Measurements from ENCODE around the gene PRKAG1.

PRKAG1 gene

DNA sequence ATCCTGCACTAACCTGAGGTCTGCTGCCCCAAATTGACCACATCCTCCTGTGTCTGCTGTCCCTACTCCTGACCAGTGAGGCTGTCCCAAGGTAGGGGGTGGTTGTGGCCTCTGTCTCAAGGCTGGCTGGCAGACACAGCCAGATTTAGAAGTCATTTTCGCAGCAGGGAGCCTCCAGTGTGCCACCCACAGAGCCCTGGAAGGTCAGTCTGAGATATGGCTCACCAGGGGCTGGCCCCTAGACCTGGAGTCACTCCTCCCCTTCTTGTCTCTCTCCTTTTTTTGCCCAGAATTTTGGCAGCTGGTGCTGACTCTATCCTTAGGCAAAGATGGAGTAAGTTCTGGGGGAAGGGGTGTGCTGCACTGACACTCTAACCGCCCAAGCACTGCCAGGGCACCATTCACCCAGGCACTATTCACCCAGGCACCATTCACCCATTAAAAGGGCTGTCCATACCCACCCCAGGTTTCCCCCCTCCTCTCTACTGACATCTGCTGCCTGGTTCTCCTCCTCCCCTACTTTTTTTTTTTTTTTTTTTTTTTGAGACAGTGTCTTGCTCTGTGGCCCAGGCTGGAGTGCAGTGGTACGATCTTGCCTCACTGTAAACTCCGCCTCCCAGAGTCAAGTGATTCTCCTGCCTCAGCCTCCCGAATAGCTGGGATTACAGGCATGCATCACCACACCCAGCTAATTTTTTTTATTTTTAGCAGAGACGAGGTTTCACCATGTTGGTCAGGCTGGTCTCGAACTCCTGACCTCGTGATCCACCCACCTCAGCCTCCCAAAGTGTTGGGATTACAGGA, 27.1 kb downstream of the PRKAG1 start:
- no peak overlapping the region for H3K27ac Mint-ChIP-seq
- no peaks in the 10 kb centered on the region for H3K36me3 Mint-ChIP-seq (ENCODE audit: low read depth)
- no peak overlapping the region for H3K4me3 Mint-ChIP-seq
- H3K27me3 Mint-ChIP-seq (ENCODE audit: low read depth) = peaks cover 86% of the 10 kb centered on the region
- no peaks in the 10 kb centered on the region for H3K9me3 Mint-ChIP-seq
- H3K4me1 Mint-ChIP-seq = peaks cover 6% of the 10 kb centered on the region
- TF ChIP-seq, protein P1, sequence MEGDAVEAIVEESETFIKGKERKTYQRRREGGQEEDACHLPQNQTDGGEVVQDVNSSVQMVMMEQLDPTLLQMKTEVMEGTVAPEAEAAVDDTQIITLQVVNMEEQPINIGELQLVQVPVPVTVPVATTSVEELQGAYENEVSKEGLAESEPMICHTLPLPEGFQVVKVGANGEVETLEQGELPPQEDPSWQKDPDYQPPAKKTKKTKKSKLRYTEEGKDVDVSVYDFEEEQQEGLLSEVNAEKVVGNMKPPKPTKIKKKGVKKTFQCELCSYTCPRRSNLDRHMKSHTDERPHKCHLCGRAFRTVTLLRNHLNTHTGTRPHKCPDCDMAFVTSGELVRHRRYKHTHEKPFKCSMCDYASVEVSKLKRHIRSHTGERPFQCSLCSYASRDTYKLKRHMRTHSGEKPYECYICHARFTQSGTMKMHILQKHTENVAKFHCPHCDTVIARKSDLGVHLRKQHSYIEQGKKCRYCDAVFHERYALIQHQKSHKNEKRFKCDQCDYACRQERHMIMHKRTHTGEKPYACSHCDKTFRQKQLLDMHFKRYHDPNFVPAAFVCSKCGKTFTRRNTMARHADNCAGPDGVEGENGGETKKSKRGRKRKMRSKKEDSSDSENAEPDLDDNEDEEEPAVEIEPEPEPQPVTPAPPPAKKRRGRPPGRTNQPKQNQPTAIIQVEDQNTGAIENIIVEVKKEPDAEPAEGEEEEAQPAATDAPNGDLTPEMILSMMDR (IDR thresholded peaks at IDR 0.05; ENCODE audit: unreplicated experiment in 3 of 3) = no peak

DNA sequence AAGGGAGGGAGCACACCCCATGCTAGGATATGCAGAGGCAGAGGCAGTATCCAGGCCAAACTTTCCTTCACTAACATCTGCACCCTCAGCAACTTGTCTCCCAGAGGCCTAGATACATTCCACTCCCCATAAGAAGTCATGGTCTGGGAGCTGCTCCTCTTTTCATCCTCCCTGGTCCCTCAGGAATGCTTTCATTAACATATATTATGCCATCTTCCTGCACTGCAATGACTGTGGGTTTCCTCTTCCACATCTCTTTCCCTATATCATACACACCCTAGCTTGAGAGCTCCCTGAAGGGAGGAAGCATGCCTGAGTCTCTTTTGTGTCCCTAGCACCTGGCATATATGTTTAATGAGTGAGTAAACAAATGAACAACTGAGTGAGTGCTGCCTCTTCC, 28.0 kb downstream of the PRKAG1 start:
- no peak overlapping the region for H3K27ac Mint-ChIP-seq
- H3K4me1 Mint-ChIP-seq = peaks cover 10% of the 10 kb centered on the region

DNA sequence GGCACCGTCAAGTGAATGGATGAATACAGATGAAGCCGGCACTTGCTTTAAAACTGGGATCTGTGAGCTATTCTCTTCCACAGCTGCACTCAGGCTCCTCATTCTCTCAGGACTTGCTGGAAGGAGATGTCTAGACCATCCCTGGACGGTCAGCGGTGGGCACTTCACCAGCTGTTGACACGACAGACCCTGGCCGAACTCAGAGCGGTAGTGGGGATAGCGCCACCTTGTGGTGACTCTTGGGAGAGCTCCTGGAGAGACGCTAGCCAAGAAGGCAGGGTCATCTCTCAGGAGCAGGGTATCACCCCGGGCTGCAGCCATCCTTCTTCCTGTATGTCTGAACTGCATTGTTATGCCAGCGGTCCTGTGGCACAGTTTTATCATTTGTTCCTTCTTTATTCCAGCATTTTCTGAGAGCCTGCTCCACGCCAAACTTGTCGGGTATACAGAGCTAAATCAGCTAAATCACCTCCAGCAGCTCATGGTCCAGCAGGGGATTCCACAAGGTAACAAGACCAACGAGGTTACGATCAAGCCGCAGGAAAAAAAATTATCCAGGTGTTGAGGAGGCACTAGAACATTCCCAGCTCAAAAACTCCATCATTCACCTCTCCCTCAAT, 30.4 kb downstream of the PRKAG1 start:
- H3K27me3 Mint-ChIP-seq (ENCODE audit: low read depth) = peaks cover 88% of the 10 kb centered on the region
- TF ChIP-seq, protein P1 (IDR thresholded peaks at IDR 0.05; ENCODE audit: unreplicated experiment in 3 of 3) = peak; percentile 67 to 77 (median 74)

More for the DNA sequence above, 28.0 kb downstream of the PRKAG1 start:
- H3K9me3 Mint-ChIP-seq = no peaks in the 10 kb centered on the region
- H3K4me3 Mint-ChIP-seq = no peak overlapping the region
- TF ChIP-seq, protein P1 (IDR thresholded peaks at IDR 0.05; ENCODE audit: unreplicated experiment in 3 of 3) = no peak
- H3K36me3 Mint-ChIP-seq (ENCODE audit: low read depth) = no peaks in the 10 kb centered on the region
- H3K27me3 Mint-ChIP-seq (ENCODE audit: low read depth) = peaks cover 86% of the 10 kb centered on the region

DNA sequence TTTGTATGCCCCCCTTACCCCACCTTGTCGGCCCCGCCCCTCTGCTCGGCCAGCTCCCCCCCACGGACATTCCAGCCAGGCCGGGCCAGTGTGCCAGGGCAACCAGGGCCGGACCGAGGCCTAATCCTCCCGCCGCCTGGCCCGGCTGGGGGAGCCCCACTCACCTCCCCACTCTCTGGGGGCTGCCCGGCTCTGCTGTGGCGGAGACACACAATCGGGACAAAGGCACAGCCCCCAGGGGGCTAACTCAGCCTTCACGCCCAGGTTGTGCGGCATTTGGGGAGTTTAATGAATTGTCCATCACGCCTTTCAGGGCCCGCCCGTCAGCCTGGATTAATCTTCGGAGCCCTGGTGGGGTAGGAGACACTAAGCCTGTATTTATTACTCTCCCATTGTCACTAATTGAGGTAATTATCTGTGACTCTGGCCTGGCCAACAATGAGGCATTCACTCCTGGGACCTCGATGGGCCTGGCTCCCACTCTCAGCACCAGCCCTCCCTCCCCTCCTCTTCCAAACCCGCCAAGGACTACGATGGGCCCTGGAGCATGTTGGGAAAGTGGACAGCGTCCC, 31.8 kb downstream of the PRKAG1 start:
- no peak overlapping the region for H3K4me3 Mint-ChIP-seq
- H3K9me3 Mint-ChIP-seq = no peaks in the 10 kb centered on the region
- H3K4me1 Mint-ChIP-seq = peaks cover 37% of the 10 kb centered on the region
- no peak overlapping the region for H3K27ac Mint-ChIP-seq
- H3K36me3 Mint-ChIP-seq (ENCODE audit: low read depth) = no peaks in the 10 kb centered on the region
- TF ChIP-seq, protein P1 (IDR thresholded peaks at IDR 0.05; ENCODE audit: unreplicated experiment in 3 of 3) = no peak
- peaks cover 93% of the 10 kb centered on the region for H3K27me3 Mint-ChIP-seq (ENCODE audit: low read depth)

More for the DNA sequence above, 30.4 kb downstream of the PRKAG1 start:
- H3K27ac Mint-ChIP-seq = no peak overlapping the region
- H3K9me3 Mint-ChIP-seq = no peaks in the 10 kb centered on the region
- peaks cover 26% of the 10 kb centered on the region for H3K4me1 Mint-ChIP-seq
- H3K4me3 Mint-ChIP-seq = no peak overlapping the region
- no peaks in the 10 kb centered on the region for H3K36me3 Mint-ChIP-seq (ENCODE audit: low read depth)

DNA sequence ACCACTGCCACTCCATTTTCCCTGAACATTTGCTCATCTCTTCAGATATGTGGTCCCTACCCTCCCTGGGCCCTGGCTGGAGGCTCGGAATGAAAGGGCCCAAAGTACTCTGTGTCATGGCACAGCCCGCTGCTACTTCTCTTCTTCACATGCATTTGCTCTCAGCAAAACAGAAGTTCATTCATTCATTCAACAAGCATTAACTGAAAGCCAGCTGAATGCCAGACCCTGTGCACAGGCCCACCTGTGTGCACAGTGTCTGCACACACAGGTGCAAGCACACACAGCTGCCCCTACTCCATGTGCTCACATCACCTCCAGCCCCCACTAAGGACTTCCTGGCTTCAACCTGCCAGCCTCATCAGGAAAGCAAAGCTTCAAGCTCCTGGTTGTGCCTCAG, 32.7 kb downstream of the PRKAG1 start:
- no peaks in the 10 kb centered on the region for H3K9me3 Mint-ChIP-seq
- no peaks in the 10 kb centered on the region for H3K36me3 Mint-ChIP-seq (ENCODE audit: low read depth)
- TF ChIP-seq, protein P1 (IDR thresholded peaks at IDR 0.05; ENCODE audit: unreplicated experiment in 3 of 3) = no peak

More for the DNA sequence above, 32.7 kb downstream of the PRKAG1 start:
- peaks cover 98% of the 10 kb centered on the region for H3K27me3 Mint-ChIP-seq (ENCODE audit: low read depth)
- H3K27ac Mint-ChIP-seq = no peak overlapping the region
- peaks cover 43% of the 10 kb centered on the region for H3K4me1 Mint-ChIP-seq
- H3K4me3 Mint-ChIP-seq = no peak overlapping the region

All from nephron (organoid).